Fibroblast of lung (primary cell): ENCODE results near the gene ACOT2. TPM values are rescaled to one million over a fixed set of nuclear protein-coding genes. Genes with fewer than 3 reads are reported as not detected.
A peak's percentile ranks its signal among the peaks of the same experiment; 100 is the strongest.
"Not testable (repeated sequence)": the region's sequence is repeated elsewhere in the genome, so short reads cannot be mapped to it uniquely, and the experiment has no call there.

Experiments
- DNase-seq, 2 donors: peaks; one replicate each; pipeline versions ENCODE4 v3.0.0 to v3.0.0-alpha.2; 2010; ENCODE audit warnings: low read depth in 2 of 2
- H2AFZ ChIP-seq: 2 replicates; pipeline ENCODE4 v1.5.1; 2012; ENCODE audit warnings: low read length, control low read depth, inconsistent platforms
- H3K27ac ChIP-seq: 2 replicates; pipeline ENCODE4 v1.5.1; 2011; ENCODE audit warnings: low read length, control low read depth; ENCODE audit not compliant: insufficient read depth
- H3K27me3 ChIP-seq: 2 replicates; pipeline ENCODE4 v1.5.1; 2011; ENCODE audit warnings: mild to moderate bottlenecking, low read length; ENCODE audit not compliant: control insufficient read depth, insufficient read depth
- H3K36me3 ChIP-seq: 2 replicates; pipeline ENCODE4 v1.5.1; 2011; ENCODE audit warnings: low read length; ENCODE audit not compliant: control insufficient read depth, insufficient read depth
- H3K4me1 ChIP-seq: 2 replicates; pipeline ENCODE4 v1.5.1; 2011; ENCODE audit warnings: low read length; ENCODE audit not compliant: control insufficient read depth, insufficient read depth; ENCODE audit errors: extremely low read depth
- H3K4me2 ChIP-seq: 2 replicates; pipeline ENCODE4 v1.5.1; 2011; ENCODE audit warnings: low read length, control low read depth; ENCODE audit not compliant: insufficient read depth; ENCODE audit errors: extremely low read depth
- H3K4me3 ChIP-seq, 4 experiments: fragments of 200-600 bp in 1 of 4; sonication (generic) in 1 of 4; replicated peaks in 1 of 4; 2 replicates each; pipeline ENCODE4 v1.5.1; 2011 to 2016; ENCODE audit warnings: low read length in 4 of 4, low read depth in 3 of 4, mild to moderate bottlenecking in 3 of 4, control low read depth in 2 of 4, inconsistent platforms in 1 of 4, mixed read lengths in 1 of 4; ENCODE audit not compliant: insufficient read depth in 1 of 4; ENCODE audit errors: control extremely low read depth in 1 of 4
- H3K79me2 ChIP-seq: 2 replicates; pipeline ENCODE4 v1.5.1; 2012; ENCODE audit warnings: mild to moderate bottlenecking, low read length, inconsistent platforms; ENCODE audit not compliant: control insufficient read depth, insufficient read depth
- H3K9ac ChIP-seq: 2 replicates; pipeline ENCODE4 v1.5.1; 2011; ENCODE audit warnings: mild to moderate bottlenecking, low read length, control low read depth; ENCODE audit not compliant: insufficient read depth
- H3K9me3 ChIP-seq: 2 replicates; pipeline ENCODE4 v1.5.1; 2012; ENCODE audit warnings: low read depth, low read length; ENCODE audit not compliant: control insufficient read depth, insufficient read depth
- H4K20me1 ChIP-seq: 2 replicates; pipeline ENCODE4 v1.5.1; 2011; ENCODE audit warnings: low read length; ENCODE audit not compliant: control insufficient read depth, insufficient read depth; ENCODE audit errors: extremely low read depth
- CTCF ChIP-seq, 2 donors: IDR thresholded peaks in 1 of 2; conservative IDR thresholded peaks in 1 of 2; 1 replicate in 1 of 2; 2 replicates in 1 of 2; pipeline ENCODE4 v1.5.1; 2011 to 2012; ENCODE audit warnings: low read length in 2 of 2, control low read depth in 1 of 2, inconsistent platforms in 1 of 2, low read depth in 1 of 2, mild to moderate bottlenecking in 1 of 2
- polyA plus RNA-seq, 2 donors: library from polyadenylated mRNA; depleted of rRNA in 1 of 2; stranded (reverse) in 1 of 2; unstranded in 1 of 2; fragments of >200 nt; gene quantifications; 2 replicates each; pipeline ENCODE4 v1.2.1, GENCODE V29; 2011 to 2012; ENCODE audit warnings: missing spikeins in 1 of 2
- total RNA-seq: library from RNA; depleted of rRNA; stranded (reverse); fragments of >200 nt; gene quantifications from 2 replicates; pipeline ENCODE4 v1.2.1, GENCODE V29; 2014

The ACOT2 gene
- total and polyA plus RNA-seq, 2 donors (not counting 1 experiment from before 2014, with no cell fraction given), result 27.1 to 39.1 TPM

GRCh38 chr14:73539017-73539416 is 30.0 kb upstream of the ACOT2 start:
- H2AFZ ChIP-seq, H3K9ac ChIP-seq: not testable (repeated sequence)

GRCh38 chr14:73542961-73543360 is 26.1 kb upstream of the ACOT2 start:
- H3K9ac ChIP-seq, DNase-seq, H2AFZ ChIP-seq, H4K20me1 ChIP-seq, H3K79me2 ChIP-seq, H3K27me3 ChIP-seq, H3K27ac ChIP-seq, H3K4me2 ChIP-seq, H3K36me3 ChIP-seq, H3K9me3 ChIP-seq, H3K4me3 ChIP-seq, H3K4me1 ChIP-seq: not testable (repeated sequence)

More at GRCh38 chr14:73539017-73539416, 30.0 kb upstream of the ACOT2 start:
- not testable (repeated sequence) for H3K27ac ChIP-seq, H4K20me1 ChIP-seq, H3K4me1 ChIP-seq, H3K79me2 ChIP-seq, H3K36me3 ChIP-seq, H3K4me2 ChIP-seq, H3K27me3 ChIP-seq, H3K4me3 ChIP-seq, H3K9me3 ChIP-seq
- TF ChIP-seq CTCF (conservative IDR thresholded peaks at IDR 0.05 in 1 of 2, IDR thresholded peaks at IDR 0.05 in 1 of 2; ENCODE audit: low read depth in 1 of 2, low read length in 2 of 2), result peak; percentile 52 to 66
- peak; percentile 8 to 35 for DNase-seq

DNA sequence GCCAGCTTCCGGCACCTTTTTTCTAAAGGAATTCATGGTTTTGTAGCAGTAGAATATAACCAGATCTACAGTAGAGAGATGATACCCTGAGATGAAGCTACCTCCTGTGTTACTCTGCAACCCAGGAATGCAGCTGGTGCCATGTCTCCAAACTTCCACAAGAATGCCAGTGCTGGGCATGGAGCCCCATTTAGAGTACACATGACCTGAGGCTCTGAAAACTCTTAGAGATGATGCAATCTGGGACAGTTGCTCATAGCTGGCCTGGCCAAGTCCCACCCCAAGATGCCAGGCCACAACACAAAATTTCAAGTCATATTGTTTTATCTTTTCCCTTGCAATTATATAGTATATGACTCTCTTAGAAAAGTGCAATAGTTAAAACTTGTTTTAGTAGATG is 23.7 kb upstream of the ACOT2 start:
- H3K4me3 ChIP-seq, H4K20me1 ChIP-seq, H3K79me2 ChIP-seq, H3K9me3 ChIP-seq, H3K9ac ChIP-seq, H3K4me2 ChIP-seq, H3K4me1 ChIP-seq, DNase-seq, H2AFZ ChIP-seq, H3K27me3 ChIP-seq, H3K27ac ChIP-seq, H3K36me3 ChIP-seq: not testable (repeated sequence)

- DNase-seq, H3K9ac ChIP-seq, H3K4me1 ChIP-seq, H3K4me2 ChIP-seq, H2AFZ ChIP-seq, H3K27me3 ChIP-seq, H4K20me1 ChIP-seq, H3K9me3 ChIP-seq, H3K36me3 ChIP-seq, H3K4me3 ChIP-seq, H3K27ac ChIP-seq, H3K79me2 ChIP-seq: not testable (repeated sequence)
Measured at GRCh38 chr14:73549097-73549496, 19.9 kb upstream of the ACOT2 start.

DNA sequence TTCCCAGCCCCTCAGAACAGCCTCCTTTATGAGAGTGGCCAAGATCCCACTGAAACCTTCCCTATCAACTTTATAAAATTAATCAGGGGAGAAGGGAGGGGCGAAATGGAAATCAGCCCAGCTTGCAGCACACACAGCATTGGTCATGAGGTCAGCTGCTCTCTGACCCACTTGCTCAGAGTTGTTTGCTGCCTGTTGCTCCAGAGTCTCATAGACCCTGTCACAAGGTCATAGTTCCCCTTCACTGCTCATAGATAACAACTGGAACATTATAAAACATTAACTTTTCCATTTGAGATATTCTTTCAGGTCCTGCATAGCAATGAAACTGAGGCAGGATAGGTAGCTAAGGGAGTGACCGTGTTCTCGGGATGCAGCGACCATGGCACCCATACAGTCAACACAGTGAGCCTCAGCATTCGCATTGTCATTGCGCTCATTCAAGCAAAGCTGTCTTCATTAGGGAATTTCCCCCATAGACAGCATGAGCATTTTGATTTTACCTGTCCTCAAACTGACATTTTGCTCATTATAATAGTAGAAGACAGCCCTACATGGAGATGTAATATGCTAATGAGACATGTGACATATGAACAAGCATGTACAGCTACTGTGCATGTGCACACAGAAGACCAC is 19.0 kb upstream of the ACOT2 start:
- H3K27ac ChIP-seq, H3K79me2 ChIP-seq, H4K20me1 ChIP-seq, H2AFZ ChIP-seq, H3K9ac ChIP-seq, H3K4me3 ChIP-seq, H3K4me1 ChIP-seq, H3K27me3 ChIP-seq, H3K36me3 ChIP-seq, H3K9me3 ChIP-seq, DNase-seq, H3K4me2 ChIP-seq: not testable (repeated sequence)
